Endothelial cell of umbilical vein (primary cell): ENCODE data around the gene PRLR.

ENCODE experiments used
- EZH2 ChIP-seq: IDR thresholded peaks from 2 replicates; pipeline ENCODE4 v1.6.1; 2012; ENCODE audit warnings: borderline replicate concordance, low read depth, mild to moderate bottlenecking, moderate library complexity, low read length, inconsistent platforms; ENCODE audit not compliant: severe bottlenecking
- MYC ChIP-seq: IDR thresholded peaks from one replicate; pipeline ENCODE4 v1.6.1; 2011; ENCODE audit warnings: mild to moderate bottlenecking, low read depth, low read length
- POLR2A ChIP-seq: IDR thresholded peaks from 2 replicates; pipeline ENCODE4 v1.6.1; 2012; ENCODE audit warnings: low read depth, mild to moderate bottlenecking, control low read depth, low read length
- TF ChIP-seq, protein P1 (sequence below), 2 donors: IDR thresholded peaks; 1 replicate in 1 of 2; 2 replicates in 1 of 2; pipeline ENCODE4 v1.5.1; 2011; ENCODE audit warnings: low read length in 2 of 2, mild to moderate bottlenecking in 2 of 2, moderate library complexity in 2 of 2, control low read depth in 1 of 2, inconsistent platforms in 1 of 2, low read depth in 1 of 2; ENCODE audit not compliant: insufficient read depth in 1 of 2; ENCODE audit errors: extremely low read depth in 1 of 2
- TF ChIP-seq, protein P2 (sequence below): IDR thresholded peaks from 2 replicates; pipeline ENCODE4 v1.6.1; 2011; ENCODE audit not compliant: insufficient read depth, insufficient read length

DNA sequence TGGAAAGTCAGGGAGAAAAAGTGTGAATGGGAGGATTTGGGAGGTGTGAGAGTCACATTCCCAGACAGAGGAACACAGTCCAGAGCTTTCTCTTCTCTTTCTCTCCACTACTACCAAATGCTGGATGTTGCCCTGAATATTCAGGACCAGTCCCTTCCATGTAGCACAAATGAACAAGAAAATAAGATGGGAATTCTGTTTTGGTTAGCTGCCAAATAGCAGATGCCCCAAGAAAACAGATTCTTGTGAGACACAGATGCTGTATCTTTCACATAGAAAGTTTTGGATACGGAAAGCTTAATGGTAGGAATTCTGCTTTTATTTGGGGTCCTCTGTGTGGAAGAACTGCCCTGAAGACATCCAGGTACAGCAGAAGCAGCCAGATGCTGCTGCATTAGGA lies 37.8 kb downstream of the PRLR start:
- TF ChIP-seq, protein P1, sequence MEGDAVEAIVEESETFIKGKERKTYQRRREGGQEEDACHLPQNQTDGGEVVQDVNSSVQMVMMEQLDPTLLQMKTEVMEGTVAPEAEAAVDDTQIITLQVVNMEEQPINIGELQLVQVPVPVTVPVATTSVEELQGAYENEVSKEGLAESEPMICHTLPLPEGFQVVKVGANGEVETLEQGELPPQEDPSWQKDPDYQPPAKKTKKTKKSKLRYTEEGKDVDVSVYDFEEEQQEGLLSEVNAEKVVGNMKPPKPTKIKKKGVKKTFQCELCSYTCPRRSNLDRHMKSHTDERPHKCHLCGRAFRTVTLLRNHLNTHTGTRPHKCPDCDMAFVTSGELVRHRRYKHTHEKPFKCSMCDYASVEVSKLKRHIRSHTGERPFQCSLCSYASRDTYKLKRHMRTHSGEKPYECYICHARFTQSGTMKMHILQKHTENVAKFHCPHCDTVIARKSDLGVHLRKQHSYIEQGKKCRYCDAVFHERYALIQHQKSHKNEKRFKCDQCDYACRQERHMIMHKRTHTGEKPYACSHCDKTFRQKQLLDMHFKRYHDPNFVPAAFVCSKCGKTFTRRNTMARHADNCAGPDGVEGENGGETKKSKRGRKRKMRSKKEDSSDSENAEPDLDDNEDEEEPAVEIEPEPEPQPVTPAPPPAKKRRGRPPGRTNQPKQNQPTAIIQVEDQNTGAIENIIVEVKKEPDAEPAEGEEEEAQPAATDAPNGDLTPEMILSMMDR (IDR thresholded peaks at IDR 0.05; ENCODE audit: extremely low read depth in 1 of 2, insufficient read depth in 1 of 2, low read depth in 1 of 2, low read length in 2 of 2), result no peak
- TF ChIP-seq, protein P2, sequence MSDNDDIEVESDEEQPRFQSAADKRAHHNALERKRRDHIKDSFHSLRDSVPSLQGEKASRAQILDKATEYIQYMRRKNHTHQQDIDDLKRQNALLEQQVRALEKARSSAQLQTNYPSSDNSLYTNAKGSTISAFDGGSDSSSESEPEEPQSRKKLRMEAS, result no peak
- TF ChIP-seq POLR2A (no peak), MYC (no peak), EZH2 (no peak)
